ENCODE measurements around the gene CDCP2.

The CDCP2 gene

DNA sequence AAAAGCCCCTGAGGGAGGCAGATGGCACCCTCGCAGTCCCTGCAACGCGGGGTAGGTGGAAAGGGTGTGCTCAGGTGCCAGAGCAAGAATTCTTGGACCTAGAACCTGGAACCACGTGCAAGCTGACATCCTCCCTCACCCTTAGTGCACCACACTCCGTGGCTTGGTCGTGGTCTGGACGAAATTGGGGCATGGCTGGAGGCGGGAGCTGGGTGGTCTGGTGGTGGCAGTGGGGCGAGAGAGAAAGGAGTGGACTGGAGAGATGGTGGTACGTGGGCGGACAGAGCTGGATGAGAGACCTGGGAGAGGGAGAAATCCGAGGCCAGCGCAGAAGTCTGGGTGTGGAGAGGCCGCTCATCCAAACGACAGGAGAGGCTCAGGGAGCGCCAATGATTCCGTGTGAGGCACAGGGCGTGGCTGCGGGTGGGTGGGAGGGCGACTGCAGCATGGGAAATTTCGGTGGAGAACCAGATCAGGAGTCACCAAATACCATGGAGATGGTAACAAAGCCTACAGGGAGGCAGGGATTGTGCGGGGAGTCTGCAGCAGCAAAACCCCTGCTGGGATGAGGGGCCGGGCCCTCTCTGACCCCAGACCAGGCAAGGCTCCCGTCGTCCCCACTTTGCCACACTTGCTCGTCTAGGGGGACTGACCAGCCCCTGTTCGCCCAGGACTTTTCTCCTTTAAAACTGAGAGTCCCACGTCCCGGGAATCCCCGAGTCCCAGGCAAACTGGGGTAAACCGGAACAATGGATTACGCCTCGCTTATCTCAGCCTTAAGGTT, 31.9 kb downstream of the CDCP2 start:
- no peaks in the 10 kb centered on the region for H3K36me3 Mint-ChIP-seq (ENCODE audit: low read depth)
- H3K27me3 Mint-ChIP-seq (ENCODE audit: low read depth) = peaks cover 11% of the 10 kb centered on the region
- H3K4me1 Mint-ChIP-seq (ENCODE audit: low read depth) = peaks cover 4% of the 10 kb centered on the region
- no peaks in the 10 kb centered on the region for H3K9me3 Mint-ChIP-seq
- no peak overlapping the region for H3K4me3 Mint-ChIP-seq
- H3K27ac Mint-ChIP-seq = no peak overlapping the region

DNA sequence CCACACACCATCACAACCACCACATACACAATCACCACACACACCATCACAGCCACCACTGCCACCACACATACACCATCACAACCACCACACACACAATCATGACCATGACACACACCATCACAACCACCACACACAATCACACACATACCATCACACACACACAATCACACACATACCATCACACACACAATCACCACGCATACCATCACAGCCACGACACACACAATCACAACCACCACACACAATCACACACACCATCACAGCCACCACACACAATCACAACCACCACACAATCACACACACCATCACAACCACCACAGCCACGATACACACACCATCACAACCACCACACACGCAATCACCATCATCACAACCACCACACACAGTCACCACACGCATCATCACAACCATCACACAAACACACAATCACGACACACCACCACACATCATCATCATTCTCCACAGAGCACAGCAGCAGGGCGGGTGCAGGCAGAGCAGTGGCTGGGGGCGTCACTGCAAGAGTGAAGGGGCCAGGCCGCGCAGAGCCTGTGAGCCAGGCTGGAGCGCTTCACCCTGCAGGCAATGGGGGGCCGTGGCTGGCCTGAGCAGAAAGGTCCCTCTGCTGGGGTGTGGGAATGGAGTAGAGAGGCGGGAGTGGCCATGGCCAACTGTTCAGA, 32.6 kb downstream of the CDCP2 start:
- Mint-ChIP-seq H3K9me3 (no peaks in the 10 kb centered on the region), H3K36me3 (ENCODE audit: low read depth) (no peaks in the 10 kb centered on the region)

DNA sequence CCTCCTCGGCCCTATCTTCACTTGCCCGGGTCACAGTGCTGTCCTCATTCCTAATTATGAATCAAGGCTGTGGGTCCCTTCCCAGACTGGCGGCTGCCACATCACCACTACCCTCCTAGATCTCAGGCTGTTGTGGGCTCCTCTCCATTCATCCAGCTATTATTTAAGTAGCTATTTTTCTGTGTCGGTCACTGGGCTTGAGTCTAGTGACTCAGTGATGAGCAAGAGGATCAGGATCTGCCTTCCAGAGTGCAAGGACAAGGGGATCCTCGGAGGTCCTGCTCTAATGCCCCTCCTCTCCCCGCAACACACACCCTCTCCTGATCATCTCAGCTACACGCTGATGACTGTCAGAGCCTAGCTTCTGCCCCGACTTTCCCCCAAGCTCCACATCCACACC, 34.1 kb downstream of the CDCP2 start:
- H3K4me1 Mint-ChIP-seq (ENCODE audit: low read depth) = peaks cover 4% of the 10 kb centered on the region
- peaks cover 11% of the 10 kb centered on the region for H3K27me3 Mint-ChIP-seq (ENCODE audit: low read depth)
- H3K4me3 Mint-ChIP-seq = no peak overlapping the region
- H3K27ac Mint-ChIP-seq = no peak overlapping the region
- H3K9me3 Mint-ChIP-seq = no peaks in the 10 kb centered on the region
- H3K36me3 Mint-ChIP-seq (ENCODE audit: low read depth) = no peaks in the 10 kb centered on the region

More for the DNA sequence above, 32.6 kb downstream of the CDCP2 start:
- peaks cover 4% of the 10 kb centered on the region for H3K4me1 Mint-ChIP-seq (ENCODE audit: low read depth)
- H3K27ac Mint-ChIP-seq = no peak overlapping the region
- peaks cover 11% of the 10 kb centered on the region for H3K27me3 Mint-ChIP-seq (ENCODE audit: low read depth)
- no peak overlapping the region for H3K4me3 Mint-ChIP-seq

DNA sequence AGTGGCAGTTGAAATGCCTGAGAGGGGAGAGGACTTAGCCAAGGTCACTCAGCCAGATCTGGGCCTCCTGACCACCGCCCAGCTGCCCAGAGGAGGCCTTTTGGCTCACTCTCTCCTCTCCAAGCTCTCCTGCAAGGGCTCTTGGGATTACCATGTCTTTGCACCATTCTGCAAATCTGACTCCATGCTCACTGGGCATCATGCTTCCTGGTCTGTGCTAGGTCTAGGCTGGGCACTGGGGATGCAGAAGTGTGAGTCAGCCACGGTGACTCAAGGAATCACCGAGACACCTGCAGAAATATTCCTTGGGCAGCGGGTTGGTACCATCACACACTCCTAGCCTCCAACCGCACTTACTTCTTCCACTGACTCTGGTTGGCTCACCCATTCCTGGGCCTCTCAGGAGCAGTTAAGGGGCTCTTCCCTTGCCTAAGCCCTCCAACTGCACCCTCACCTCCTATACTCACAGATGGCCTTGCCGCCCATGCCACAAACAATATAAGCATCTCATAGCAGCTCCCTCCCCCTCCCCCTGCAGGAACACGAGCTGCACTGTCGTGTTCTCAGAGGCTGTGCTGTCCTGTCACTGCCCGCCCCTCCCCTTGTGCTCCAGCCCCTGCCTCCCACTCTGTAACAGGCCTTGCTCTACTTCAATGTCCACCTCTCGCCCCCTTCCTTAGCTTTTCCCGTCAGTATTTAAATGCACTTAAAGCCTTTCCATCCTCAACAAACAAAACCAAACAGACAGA, 34.8 kb downstream of the CDCP2 start:
- Mint-ChIP-seq H3K4me3 (no peak overlapping the region), H3K4me1 (ENCODE audit: low read depth) (peaks cover 4% of the 10 kb centered on the region), H3K27ac (no peak overlapping the region), H3K9me3 (no peaks in the 10 kb centered on the region), H3K36me3 (ENCODE audit: low read depth) (no peaks in the 10 kb centered on the region), H3K27me3 (ENCODE audit: low read depth) (peaks cover 11% of the 10 kb centered on the region)

DNA sequence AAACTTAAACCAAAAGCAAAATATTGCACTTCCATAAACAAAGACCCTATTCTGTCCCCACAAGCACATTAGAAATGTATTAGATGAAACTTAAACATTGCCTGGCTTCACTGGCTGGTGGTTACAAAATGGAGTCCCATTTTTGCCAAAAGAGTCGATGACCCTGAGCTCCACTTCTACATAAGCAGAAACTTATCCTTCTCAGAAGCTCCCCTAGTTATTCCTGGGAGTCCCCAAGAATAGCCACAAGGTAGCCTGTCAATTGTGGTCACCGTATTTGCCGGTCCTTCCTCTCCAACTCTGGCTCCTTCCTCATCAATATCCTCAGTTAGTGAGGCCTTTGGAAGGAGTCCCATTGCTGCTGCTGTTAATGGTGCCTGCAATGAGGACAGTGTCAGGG, 37.3 kb downstream of the CDCP2 start:
- no peak overlapping the region for H3K27ac Mint-ChIP-seq
- H3K4me3 Mint-ChIP-seq = no peak overlapping the region
- no peaks in the 10 kb centered on the region for H3K9me3 Mint-ChIP-seq
- H3K36me3 Mint-ChIP-seq (ENCODE audit: low read depth) = no peaks in the 10 kb centered on the region
- no peaks in the 10 kb centered on the region for H3K4me1 Mint-ChIP-seq (ENCODE audit: low read depth)
- H3K27me3 Mint-ChIP-seq (ENCODE audit: low read depth) = no peaks in the 10 kb centered on the region

DNA sequence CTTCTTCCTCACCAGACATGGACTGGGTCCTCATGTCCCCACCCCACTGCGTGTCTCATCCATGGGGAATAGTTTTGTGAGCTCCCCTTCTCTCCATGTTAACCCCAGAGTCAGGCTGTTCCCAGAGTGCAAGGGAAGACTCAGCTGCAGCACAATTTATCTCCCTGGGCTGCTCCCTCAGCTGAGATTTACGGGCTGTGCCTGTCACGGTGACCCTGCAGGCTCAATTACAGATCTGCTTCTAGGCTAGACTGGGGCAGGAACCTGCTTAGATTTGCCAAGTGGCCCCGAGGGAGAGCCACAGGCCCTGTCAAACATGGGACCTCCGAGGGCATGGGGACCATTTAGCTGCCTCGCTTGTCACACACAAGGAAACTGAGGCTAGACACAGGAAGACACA, 37.8 kb downstream of the CDCP2 start:
- H3K4me3 Mint-ChIP-seq = no peak overlapping the region
- H3K27me3 Mint-ChIP-seq (ENCODE audit: low read depth) = no peaks in the 10 kb centered on the region
- H3K36me3 Mint-ChIP-seq (ENCODE audit: low read depth) = no peaks in the 10 kb centered on the region
- H3K27ac Mint-ChIP-seq = no peak overlapping the region
- no peaks in the 10 kb centered on the region for H3K9me3 Mint-ChIP-seq
- no peaks in the 10 kb centered on the region for H3K4me1 Mint-ChIP-seq (ENCODE audit: low read depth)

DNA sequence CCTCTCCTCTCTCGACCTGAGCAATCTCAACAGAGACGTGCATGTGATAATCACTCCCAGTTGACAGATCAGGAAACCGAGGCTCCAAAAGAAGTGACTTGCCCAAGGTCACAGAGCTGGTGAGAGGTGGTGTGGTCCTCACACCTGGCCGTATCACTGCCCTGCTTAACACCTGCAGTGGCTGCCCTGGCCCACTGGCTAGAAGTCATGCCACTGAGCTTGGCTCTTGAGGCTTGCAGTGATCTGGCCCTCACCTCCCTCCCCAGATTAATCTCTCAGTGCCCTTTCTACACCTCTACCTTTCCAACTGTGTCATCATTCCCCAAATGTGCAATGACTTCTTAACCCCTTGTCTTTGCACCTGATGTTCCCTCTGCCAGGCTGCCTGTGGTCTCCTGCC, 38.8 kb downstream of the CDCP2 start:
- Mint-ChIP-seq H3K9me3 (no peaks in the 10 kb centered on the region), H3K4me1 (ENCODE audit: low read depth) (no peaks in the 10 kb centered on the region), H3K36me3 (ENCODE audit: low read depth) (no peaks in the 10 kb centered on the region), H3K4me3 (no peak overlapping the region), H3K27ac (no peak overlapping the region), H3K27me3 (ENCODE audit: low read depth) (no peaks in the 10 kb centered on the region)

DNA sequence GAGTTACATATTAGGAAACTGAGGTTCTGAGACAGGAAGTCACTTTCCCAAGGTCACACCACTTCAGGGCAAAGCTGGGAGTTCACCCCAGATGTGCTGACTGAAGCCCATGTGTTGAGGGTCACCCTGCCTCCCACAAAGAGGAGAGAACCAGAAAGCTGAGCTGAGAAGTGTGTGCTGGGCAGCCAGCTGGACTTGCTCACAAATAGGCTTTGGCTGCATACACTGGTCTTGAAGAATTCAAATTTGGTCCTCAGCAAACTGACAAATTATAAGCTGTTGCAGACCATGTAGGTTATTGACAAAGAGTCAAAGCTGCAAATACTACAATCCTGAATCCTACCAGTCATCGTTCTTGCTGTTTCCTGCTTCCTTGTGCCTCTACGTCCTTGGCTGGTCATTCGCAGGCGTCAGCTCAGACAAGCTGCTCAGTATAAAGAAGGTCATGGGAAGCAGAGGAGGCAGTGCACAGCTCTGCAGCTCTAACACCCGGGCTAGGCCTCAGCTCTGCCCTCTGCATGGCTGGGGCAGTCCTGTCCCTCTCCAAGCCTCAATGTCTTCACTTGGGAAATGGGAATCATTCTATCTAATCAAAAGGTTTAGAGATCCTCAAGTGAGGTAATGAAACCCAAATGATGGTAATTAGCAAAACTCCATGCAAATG, 40.0 kb downstream of the CDCP2 start:
- H3K27ac Mint-ChIP-seq = no peak overlapping the region
- H3K4me1 Mint-ChIP-seq (ENCODE audit: low read depth) = no peaks in the 10 kb centered on the region
- no peak overlapping the region for H3K4me3 Mint-ChIP-seq
- H3K36me3 Mint-ChIP-seq (ENCODE audit: low read depth) = no peaks in the 10 kb centered on the region
- no peaks in the 10 kb centered on the region for H3K27me3 Mint-ChIP-seq (ENCODE audit: low read depth)
- H3K9me3 Mint-ChIP-seq = no peaks in the 10 kb centered on the region

DNA sequence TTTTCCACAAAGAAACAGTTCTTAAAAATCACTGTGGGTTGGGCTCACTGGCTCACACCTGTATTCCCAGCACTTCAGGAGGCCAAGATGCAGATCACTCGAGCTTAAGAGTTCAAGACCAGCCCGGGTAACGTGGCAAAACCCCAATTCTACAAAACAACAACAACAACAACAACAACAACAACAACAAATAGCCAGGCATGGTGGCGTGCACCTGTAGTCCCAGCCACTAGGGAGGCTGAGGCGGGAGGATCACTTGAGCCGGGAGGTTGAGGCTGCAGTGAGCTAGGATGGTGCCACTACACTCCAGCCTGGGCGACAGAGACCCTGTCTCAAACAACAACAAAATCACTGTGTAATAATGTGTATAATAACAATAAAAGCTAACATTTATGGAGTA, 40.8 kb downstream of the CDCP2 start:
- H3K27ac Mint-ChIP-seq = no peak overlapping the region
- no peak overlapping the region for H3K4me3 Mint-ChIP-seq
- H3K4me1 Mint-ChIP-seq (ENCODE audit: low read depth) = no peaks in the 10 kb centered on the region
- H3K36me3 Mint-ChIP-seq (ENCODE audit: low read depth) = no peaks in the 10 kb centered on the region
- H3K27me3 Mint-ChIP-seq (ENCODE audit: low read depth) = no peaks in the 10 kb centered on the region
- H3K9me3 Mint-ChIP-seq = no peaks in the 10 kb centered on the region

DNA sequence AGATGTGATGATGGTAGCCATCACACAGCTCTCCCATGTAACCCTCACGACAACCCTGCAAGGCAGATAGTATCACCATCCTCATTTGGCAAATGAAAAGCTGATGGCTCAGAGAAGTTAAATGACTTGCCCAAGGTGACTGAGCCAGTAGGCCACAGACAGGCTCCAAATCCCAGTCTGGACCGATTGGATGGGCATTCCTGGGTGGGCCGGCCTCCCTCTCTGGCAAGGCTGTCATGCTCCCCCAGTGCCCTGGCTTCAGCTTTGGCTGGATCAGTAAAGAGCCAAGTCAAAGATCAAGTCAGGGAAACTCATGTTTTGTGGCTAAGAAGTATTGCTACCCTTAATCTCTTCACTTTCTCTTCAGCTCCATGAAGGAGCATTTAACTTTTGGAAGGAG, 41.2 kb downstream of the CDCP2 start:
- H3K9me3 Mint-ChIP-seq = no peaks in the 10 kb centered on the region
- no peaks in the 10 kb centered on the region for H3K4me1 Mint-ChIP-seq (ENCODE audit: low read depth)
- H3K4me3 Mint-ChIP-seq = no peak overlapping the region
- H3K36me3 Mint-ChIP-seq (ENCODE audit: low read depth) = no peaks in the 10 kb centered on the region
- H3K27me3 Mint-ChIP-seq (ENCODE audit: low read depth) = no peaks in the 10 kb centered on the region
- no peak overlapping the region for H3K27ac Mint-ChIP-seq

DNA sequence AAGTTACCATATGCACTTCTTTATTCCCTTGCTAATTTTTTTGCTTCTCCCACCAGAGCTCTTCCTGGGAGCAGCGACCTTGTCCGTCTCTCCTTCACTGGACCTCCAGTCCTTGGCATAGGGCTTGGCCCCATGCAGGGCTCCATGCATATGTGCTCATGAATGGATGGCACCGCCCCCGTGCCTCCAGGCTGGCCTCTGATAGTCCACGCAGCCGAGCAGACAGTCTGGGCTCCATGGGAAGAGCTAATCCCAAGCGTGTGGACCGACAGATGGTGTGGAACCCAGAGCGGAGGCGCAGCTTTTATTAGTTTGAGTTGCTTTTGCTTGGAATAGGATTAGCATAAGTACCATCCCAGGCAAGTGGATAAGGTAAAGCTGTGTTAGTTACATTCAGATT, 41.8 kb downstream of the CDCP2 start:
- no peak overlapping the region for H3K27ac Mint-ChIP-seq
- no peak overlapping the region for H3K4me3 Mint-ChIP-seq
- H3K27me3 Mint-ChIP-seq (ENCODE audit: low read depth) = no peaks in the 10 kb centered on the region
- no peaks in the 10 kb centered on the region for H3K9me3 Mint-ChIP-seq
- H3K4me1 Mint-ChIP-seq (ENCODE audit: low read depth) = no peaks in the 10 kb centered on the region
- H3K36me3 Mint-ChIP-seq (ENCODE audit: low read depth) = no peaks in the 10 kb centered on the region

DNA sequence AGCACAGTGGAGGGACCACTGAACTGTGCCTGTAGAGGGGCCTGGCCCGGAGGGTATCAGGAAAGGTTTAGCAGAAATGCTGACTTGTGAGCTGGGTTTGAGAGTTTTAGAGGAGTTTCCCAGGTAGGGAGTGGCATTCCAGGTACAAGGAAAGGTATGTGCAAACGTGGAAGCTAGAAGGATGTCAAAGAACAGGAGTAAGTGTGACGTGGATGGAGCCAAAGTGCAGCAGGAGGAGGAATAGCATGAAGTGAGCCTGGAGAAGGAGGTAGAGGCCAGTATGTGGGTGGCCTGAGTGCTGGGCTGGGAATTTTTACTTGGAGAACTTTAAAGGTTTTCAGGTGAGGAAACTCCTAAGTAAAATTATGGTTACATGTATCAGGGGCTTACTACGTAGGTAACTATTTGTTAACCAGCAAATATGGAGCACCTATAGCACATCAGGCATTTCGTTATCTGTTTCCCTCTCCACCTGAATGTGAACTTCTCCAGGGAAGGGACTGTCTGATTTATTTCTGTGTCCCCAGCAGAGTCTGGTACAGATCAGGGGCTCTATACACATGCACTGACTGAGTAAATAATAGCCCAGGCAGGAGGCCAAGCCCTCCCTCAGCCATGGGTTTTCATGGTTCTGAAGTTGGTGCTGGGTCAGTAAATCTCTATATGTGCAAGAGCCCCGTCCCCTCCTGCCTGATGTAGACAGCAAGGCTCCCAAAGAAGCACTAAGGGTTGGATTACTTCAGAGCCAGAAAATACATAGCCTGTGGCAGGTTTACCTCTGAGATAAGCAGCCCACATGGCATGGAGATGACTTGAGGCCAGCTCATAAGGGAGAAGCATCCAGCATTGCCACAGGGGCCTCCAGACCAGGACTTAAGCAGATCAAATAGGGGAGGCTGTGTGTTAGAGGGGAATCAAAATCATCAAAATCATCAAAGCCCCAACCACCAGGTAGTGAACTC, 43.4 kb downstream of the CDCP2 start:
- no peak overlapping the region for H3K27ac Mint-ChIP-seq
- H3K36me3 Mint-ChIP-seq (ENCODE audit: low read depth) = peaks cover 2% of the 10 kb centered on the region
- no peaks in the 10 kb centered on the region for H3K27me3 Mint-ChIP-seq (ENCODE audit: low read depth)
- no peaks in the 10 kb centered on the region for H3K4me1 Mint-ChIP-seq (ENCODE audit: low read depth)
- H3K9me3 Mint-ChIP-seq = no peaks in the 10 kb centered on the region
- H3K4me3 Mint-ChIP-seq = no peak overlapping the region

DNA sequence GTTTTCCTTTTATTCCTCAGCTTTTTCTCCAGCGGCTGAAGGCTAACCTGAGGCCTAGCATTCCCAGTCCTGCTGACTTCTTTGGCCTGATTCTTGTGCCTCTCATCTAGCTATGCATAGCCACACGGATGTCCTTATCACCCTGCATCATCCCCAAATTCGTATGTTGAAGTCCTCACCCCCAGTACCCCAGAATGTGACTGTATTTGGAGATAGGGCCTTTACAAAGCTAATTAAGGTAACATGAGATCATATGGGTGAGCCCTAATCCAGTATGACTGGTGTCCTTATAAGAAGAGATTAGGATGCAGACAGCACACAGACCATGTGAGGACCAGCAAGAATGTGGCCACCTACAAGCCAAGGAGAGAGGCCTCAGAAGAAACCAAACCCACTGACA, 44.6 kb downstream of the CDCP2 start:
- Mint-ChIP-seq H3K27me3 (ENCODE audit: low read depth) (no peaks in the 10 kb centered on the region), H3K9me3 (no peaks in the 10 kb centered on the region), H3K36me3 (ENCODE audit: low read depth) (peaks cover 2% of the 10 kb centered on the region), H3K4me1 (ENCODE audit: low read depth) (no peaks in the 10 kb centered on the region), H3K27ac (no peak overlapping the region), H3K4me3 (no peak overlapping the region)

DNA sequence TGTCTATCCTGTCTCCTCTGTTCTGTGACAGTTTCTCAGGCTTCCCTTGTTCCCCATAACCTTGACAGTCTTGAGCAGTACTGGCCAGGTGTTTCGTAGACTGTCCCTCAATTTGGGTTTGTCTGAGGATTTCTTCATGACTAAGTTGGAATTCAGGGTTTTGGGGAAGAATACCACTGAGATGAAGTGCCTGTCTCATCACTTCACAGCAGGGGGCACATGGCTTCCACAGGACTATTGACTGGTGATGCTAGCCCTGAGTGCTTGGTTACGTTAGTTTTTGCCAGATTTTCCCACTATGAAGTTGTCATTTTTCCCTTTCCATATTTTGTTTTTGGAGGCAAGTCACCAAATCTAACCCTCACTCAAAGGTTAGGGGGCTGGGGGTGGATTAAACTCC, 45.7 kb downstream of the CDCP2 start:
- no peaks in the 10 kb centered on the region for H3K27me3 Mint-ChIP-seq (ENCODE audit: low read depth)
- H3K36me3 Mint-ChIP-seq (ENCODE audit: low read depth) = peaks cover 9% of the 10 kb centered on the region
- H3K4me1 Mint-ChIP-seq (ENCODE audit: low read depth) = no peaks in the 10 kb centered on the region
- no peak overlapping the region for H3K27ac Mint-ChIP-seq
- H3K9me3 Mint-ChIP-seq = peaks cover 5% of the 10 kb centered on the region
- H3K4me3 Mint-ChIP-seq = no peak overlapping the region

All from T-helper 1 cell treated with Interleukin-12 subunit alpha and Interleukin-12 subunit beta and Interleukin-4 antibody, amounts not matched to agents 30 μg/mL and 1 μg/mL, for 36 hours (primary cell).